HEK293 (cell line): ENCODE results near the gene AKT2.
A peak's percentile ranks its signal among the peaks of the same experiment; 100 is the strongest.

Experiments used
- CTCF ChIA-PET: fragments of 350-600 bp; formaldehyde crosslinking; extraction: SDS; loops from one replicate; lab custom pipeline; 2021; ENCODE audit warnings: antibody characterized with exemption; lab: Yijun Ruan, JAX
- POLR2A ChIA-PET: fragments of 300-600 bp; formaldehyde crosslinking; extraction: SDS; loops from one replicate; lab custom pipeline; 2020; ENCODE audit warnings: antibody characterized with exemption, inconsistent platforms; lab: Yijun Ruan, JAX
- H3K27ac ChIP-seq: fragments of 200-500 bp; sonication (Bioruptor generic); 2 replicates; pipeline ENCODE4 v1.5.1; 2014; ENCODE audit warnings: low read depth, low read length, control low read depth, inconsistent platforms; ENCODE audit errors: extremely low read depth
- H3K36me3 ChIP-seq, 2 experiments: fragments of 200-500 bp in 1 of 2; sonication (Bioruptor generic) in 1 of 2; 1 replicate in 1 of 2; 2 replicates in 1 of 2; pipeline ENCODE4 v1.5.1; 2014 to 2017; ENCODE audit warnings: inconsistent platforms in 2 of 2, low read length in 2 of 2; ENCODE audit not compliant: control insufficient read depth in 2 of 2, insufficient read depth in 1 of 2
- H3K4me1 ChIP-seq: fragments of 200-500 bp; sonication (Bioruptor generic); 2 replicates; pipeline ENCODE4 v1.5.1; 2014; ENCODE audit warnings: mild to moderate bottlenecking, low read length, inconsistent platforms; ENCODE audit not compliant: control insufficient read depth, insufficient read depth
- H3K4me3 ChIP-seq: 2 replicates; pipeline ENCODE4 v1.5.1; 2011; ENCODE audit warnings: low read depth, mild to moderate bottlenecking, control low read depth, low read length, moderate library complexity
- H3K9me3 ChIP-seq: fragments of 200-500 bp; sonication (Bioruptor generic); 2 replicates; pipeline ENCODE4 v1.5.1; 2014; ENCODE audit warnings: low read depth, low read length, inconsistent platforms; ENCODE audit not compliant: control insufficient read depth, insufficient read depth
- AEBP2 ChIP-seq: fragments of 450-650 bp; formaldehyde crosslinking; IDR thresholded peaks from 2 replicates; pipeline ENCODE4 v1.5.1; 2016; ENCODE audit warnings: missing biosample characterization, missing genetic modification characterization, borderline replicate concordance
- EGR2 ChIP-seq: fragments of 450-650 bp; formaldehyde crosslinking; IDR thresholded peaks from 2 replicates; pipeline ENCODE4 v1.5.1; 2016; ENCODE audit warnings: low read depth, missing biosample characterization, missing genetic modification characterization
- GLIS2 ChIP-seq: fragments of 450-650 bp; formaldehyde crosslinking; IDR thresholded peaks from 2 replicates; pipeline ENCODE4 v1.5.1; 2016; ENCODE audit warnings: missing biosample characterization, missing genetic modification characterization
- KLF10 ChIP-seq: fragments of 450-650 bp; IDR thresholded peaks from 2 replicates; pipeline ENCODE4 v1.5.1; 2018; ENCODE audit warnings: missing biosample characterization, mild to moderate bottlenecking, missing genetic modification characterization
- KLF17 ChIP-seq: fragments of 450-650 bp; formaldehyde crosslinking; IDR thresholded peaks from 2 replicates; pipeline ENCODE4 v1.5.1; 2016; ENCODE audit warnings: missing biosample characterization, missing genetic modification characterization
- YY2 ChIP-seq: fragments of 450-650 bp; formaldehyde crosslinking; IDR thresholded peaks from 2 replicates; pipeline ENCODE4 v1.5.1; 2016; ENCODE audit warnings: missing biosample characterization, missing genetic modification characterization
- ZBTB1 ChIP-seq: fragments of 450-650 bp; formaldehyde crosslinking; IDR thresholded peaks from 2 replicates; pipeline ENCODE4 v1.5.1; 2016; ENCODE audit warnings: missing biosample characterization, missing genetic modification characterization
- ZBTB10 ChIP-seq: fragments of 450-650 bp; formaldehyde crosslinking; IDR thresholded peaks from 2 replicates; pipeline ENCODE4 v1.5.1; 2016; ENCODE audit warnings: missing biosample characterization, missing genetic modification characterization
- ZBTB8A ChIP-seq: fragments of 450-650 bp; formaldehyde crosslinking; IDR thresholded peaks from 2 replicates; pipeline ENCODE4 v1.5.1; 2016; ENCODE audit warnings: missing biosample characterization, missing genetic modification characterization
- ZFHX2 ChIP-seq: fragments of 450-650 bp; formaldehyde crosslinking; conservative IDR thresholded peaks from 2 replicates; pipeline ENCODE4 v1.5.1; 2016; ENCODE audit warnings: missing biosample characterization, missing genetic modification characterization
- ZNF341 ChIP-seq: fragments of 450-650 bp; formaldehyde crosslinking; IDR thresholded peaks from 2 replicates; pipeline ENCODE4; 2016; ENCODE audit warnings: low read depth, missing biosample characterization, missing genetic modification characterization
- ZNF37A ChIP-seq: fragments of 450-650 bp; IDR thresholded peaks from 2 replicates; pipeline ENCODE4 v1.5.1; 2018; ENCODE audit warnings: missing biosample characterization, missing genetic modification characterization
- ZNF473 ChIP-seq: fragments of 450-650 bp; formaldehyde crosslinking; IDR thresholded peaks from 2 replicates; pipeline ENCODE4 v1.5.1; 2017; ENCODE audit warnings: missing biosample characterization, missing genetic modification characterization
- ZNF548 ChIP-seq: fragments of 450-650 bp; formaldehyde crosslinking; IDR thresholded peaks from 2 replicates; pipeline ENCODE4 v1.5.1; 2016; ENCODE audit warnings: missing biosample characterization, missing genetic modification characterization
- ZNF560 ChIP-seq: fragments of 450-650 bp; formaldehyde crosslinking; IDR thresholded peaks from 2 replicates; pipeline ENCODE4 v1.5.1; 2017; ENCODE audit warnings: missing biosample characterization, missing genetic modification characterization, borderline replicate concordance
- ZNF664 ChIP-seq: fragments of 450-650 bp; formaldehyde crosslinking; IDR thresholded peaks from 2 replicates; pipeline ENCODE4 v1.5.1; 2016; ENCODE audit warnings: missing biosample characterization, missing genetic modification characterization
- ZNF76 ChIP-seq: fragments of 450-650 bp; formaldehyde crosslinking; IDR thresholded peaks from 2 replicates; pipeline ENCODE4; 2016; ENCODE audit warnings: low read depth, missing biosample characterization, missing genetic modification characterization, borderline replicate concordance
- TF ChIP-seq, protein P1 (sequence below): fragments of 450-650 bp; formaldehyde crosslinking; IDR thresholded peaks from 2 replicates; pipeline ENCODE4 v1.5.1; 2017; ENCODE audit warnings: missing biosample characterization, missing genetic modification characterization
- TF ChIP-seq, protein P2 (sequence below): fragments of 450-650 bp; formaldehyde crosslinking; IDR thresholded peaks from 2 replicates; pipeline ENCODE4 v1.5.1; 2016; ENCODE audit warnings: missing biosample characterization, missing genetic modification characterization, low read depth

Gene AKT2

GRCh38 chr19:40242480-40242879, 42.7 kb downstream of the AKT2 start (continued):
- TF ChIP-seq, protein P1, sequence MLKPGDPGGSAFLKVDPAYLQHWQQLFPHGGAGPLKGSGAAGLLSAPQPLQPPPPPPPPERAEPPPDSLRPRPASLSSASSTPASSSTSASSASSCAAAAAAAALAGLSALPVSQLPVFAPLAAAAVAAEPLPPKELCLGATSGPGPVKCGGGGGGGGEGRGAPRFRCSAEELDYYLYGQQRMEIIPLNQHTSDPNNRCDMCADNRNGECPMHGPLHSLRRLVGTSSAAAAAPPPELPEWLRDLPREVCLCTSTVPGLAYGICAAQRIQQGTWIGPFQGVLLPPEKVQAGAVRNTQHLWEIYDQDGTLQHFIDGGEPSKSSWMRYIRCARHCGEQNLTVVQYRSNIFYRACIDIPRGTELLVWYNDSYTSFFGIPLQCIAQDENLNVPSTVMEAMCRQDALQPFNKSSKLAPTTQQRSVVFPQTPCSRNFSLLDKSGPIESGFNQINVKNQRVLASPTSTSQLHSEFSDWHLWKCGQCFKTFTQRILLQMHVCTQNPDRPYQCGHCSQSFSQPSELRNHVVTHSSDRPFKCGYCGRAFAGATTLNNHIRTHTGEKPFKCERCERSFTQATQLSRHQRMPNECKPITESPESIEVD (tag by site-specific recombination), result no peak
- TF ChIP-seq KLF17, result no peak
- TF ChIP-seq AEBP2, result no peak
- no peak for TF ChIP-seq ZBTB8A (tag by site-specific recombination)
- no peak for TF ChIP-seq ZNF76
- TF ChIP-seq ZNF548 (tag by site-specific recombination), result no peak
- TF ChIP-seq, protein P2, sequence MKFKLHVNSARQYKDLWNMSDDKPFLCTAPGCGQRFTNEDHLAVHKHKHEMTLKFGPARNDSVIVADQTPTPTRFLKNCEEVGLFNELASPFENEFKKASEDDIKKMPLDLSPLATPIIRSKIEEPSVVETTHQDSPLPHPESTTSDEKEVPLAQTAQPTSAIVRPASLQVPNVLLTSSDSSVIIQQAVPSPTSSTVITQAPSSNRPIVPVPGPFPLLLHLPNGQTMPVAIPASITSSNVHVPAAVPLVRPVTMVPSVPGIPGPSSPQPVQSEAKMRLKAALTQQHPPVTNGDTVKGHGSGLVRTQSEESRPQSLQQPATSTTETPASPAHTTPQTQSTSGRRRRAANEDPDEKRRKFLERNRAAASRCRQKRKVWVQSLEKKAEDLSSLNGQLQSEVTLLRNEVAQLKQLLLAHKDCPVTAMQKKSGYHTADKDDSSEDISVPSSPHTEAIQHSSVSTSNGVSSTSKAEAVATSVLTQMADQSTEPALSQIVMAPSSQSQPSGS (tag by site-specific recombination), result no peak
- no peak for TF ChIP-seq ZNF473
- no peak for TF ChIP-seq ZNF341 (tag by site-specific recombination)
- TF ChIP-seq ZBTB1, result no peak
- peak; percentile 45; the same call in 1 of the 2 replicates for TF ChIP-seq GLIS2
- TF ChIP-seq, all 188 proteins: peak for 3

GRCh38 chr19:40241809-40242384, 43.2 kb downstream of the AKT2 start:
- Histone ChIP-seq H3K9me3 (no peaks in the 10 kb centered on the region), H3K27ac (peak overlapping the region; percentile 30; the same call in 1 of the 2 replicates), H3K36me3 (peaks cover 73 to 77% of the 10 kb centered on the region in 2 experiments), H3K4me1 (peaks cover 3% of the 10 kb centered on the region; the same call in 1 of the 2 replicates), H3K4me3 (no peak overlapping the region)
- CTCF ChIA-PET, result interaction anchor here (2.0 kb wide), 1 partner anchor 102 kb away, joined by 5 read pairs; no protein-coding TSS in a partner anchor
- TF ChIP-seq KLF10 (tag by site-specific recombination) (no peak), ZFHX2 (tag by site-specific recombination) (peak; percentile 32; the same call in 1 of the 2 replicates), ZNF560 (no peak), ZNF664 (tag by site-specific recombination) (no peak), ZBTB10 (tag by site-specific recombination) (no peak), YY2 (no peak), EGR2 (peak; percentile 44; the same call in 1 of the 2 replicates), ZNF37A (tag by site-specific recombination) (no peak), ZNF341 (tag by site-specific recombination) (no peak)
- POLR2A ChIA-PET, result no interaction called here
